Dendritic cell treated with granulocyte-macrophage colony-stimulating factor and Interleukin-4, amounts not matched to agents 40 ng/mL and 50 ng/mL, for 4 days (primary cell): ENCODE measurements around the gene PDE2A.

Source experiments
- H3K27ac Mint-ChIP-seq: one replicate; pipeline ENCODE4 v1.8.0; 2022; ENCODE audit warnings: mild to moderate bottlenecking, mixed read lengths
- H3K27me3 Mint-ChIP-seq: one replicate; pipeline ENCODE4 v1.8.0; 2022; ENCODE audit warnings: mild to moderate bottlenecking, mixed read lengths
- H3K36me3 Mint-ChIP-seq: one replicate; pipeline ENCODE4 v1.8.0; 2022; ENCODE audit warnings: low read depth, mixed read lengths
- H3K4me1 Mint-ChIP-seq: one replicate; pipeline ENCODE4 v1.8.0; 2022; ENCODE audit warnings: low read depth, mixed read lengths
- H3K4me3 Mint-ChIP-seq: one replicate; pipeline ENCODE4 v1.8.0; 2022; ENCODE audit warnings: mild to moderate bottlenecking, moderate library complexity, mixed read lengths
- H3K9me3 Mint-ChIP-seq: one replicate; pipeline ENCODE4 v1.8.0; 2022; ENCODE audit warnings: mixed read lengths
- intact Hi-C: fragments of 100-400 bp; cut with micrococcal nuclease; formaldehyde crosslinking; loops from one replicate; pipeline ENCODE4 v1.15.0; 2022

Gene PDE2A

DNA sequence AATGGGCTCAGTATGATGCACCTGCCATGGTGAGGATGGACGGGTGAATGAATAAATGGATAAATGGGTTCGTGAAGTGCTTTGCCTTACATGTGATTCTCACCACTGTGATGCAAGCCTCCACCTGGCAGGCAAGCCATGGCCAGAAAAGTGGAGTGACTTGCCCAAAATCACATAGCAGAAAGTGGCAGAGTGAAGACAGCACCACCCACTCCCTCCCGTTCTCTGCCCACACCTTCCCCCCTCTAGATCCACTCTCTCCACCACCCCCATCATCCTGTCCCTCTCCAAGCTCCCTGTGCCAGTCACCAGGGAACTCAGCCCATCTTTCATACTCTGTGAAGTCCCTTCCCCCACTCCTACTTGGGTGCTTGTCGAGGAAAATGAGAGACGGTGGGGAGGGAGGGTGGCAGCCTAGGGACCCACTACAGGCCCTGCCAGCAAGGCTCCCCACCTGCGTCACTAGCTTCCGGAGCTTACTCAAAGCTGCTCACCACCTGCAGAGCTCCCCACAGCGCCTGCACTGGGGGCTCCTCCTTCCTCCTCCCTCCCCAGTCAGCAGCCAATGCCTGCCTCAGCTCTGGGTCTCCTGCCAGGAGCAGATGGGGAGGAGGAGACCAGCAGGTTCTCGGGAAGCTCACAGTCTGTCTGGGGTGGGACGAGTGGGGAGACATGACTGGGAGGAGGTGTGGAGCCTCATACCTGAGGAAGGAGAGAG is 82.3 kb downstream of the PDE2A start:
- Mint-ChIP-seq H3K27me3 (peaks cover 93% of the 10 kb centered on the region), H3K27ac (no peak overlapping the region), H3K4me3 (no peak overlapping the region), H3K4me1 (peaks cover 51% of the 10 kb centered on the region), H3K9me3 (no peaks in the 10 kb centered on the region), H3K36me3 (no peaks in the 10 kb centered on the region)
- intact Hi-C loops = no loop called here

- no peaks in the 10 kb centered on the region for H3K9me3 Mint-ChIP-seq
- no peaks in the 10 kb centered on the region for H3K36me3 Mint-ChIP-seq
- H3K4me3 Mint-ChIP-seq = no peak overlapping the region
- H3K27me3 Mint-ChIP-seq = peaks cover 93% of the 10 kb centered on the region
- H3K4me1 Mint-ChIP-seq = peaks cover 50% of the 10 kb centered on the region
- H3K27ac Mint-ChIP-seq = no peak overlapping the region
- intact Hi-C loops = no loop called here
Measured at GRCh38 chr11:72591023-72591422, 83.2 kb downstream of the PDE2A start.

GRCh38 chr11:72589802-72590761 is 84.1 kb downstream of the PDE2A start:
- intact Hi-C loops = no loop called here
- H3K4me3 Mint-ChIP-seq = peak overlapping the region; percentile 72
- peaks cover 59% of the 10 kb centered on the region for H3K4me1 Mint-ChIP-seq
- H3K27ac Mint-ChIP-seq = peak overlapping the region; percentile 9
- no peaks in the 10 kb centered on the region for H3K36me3 Mint-ChIP-seq
- H3K27me3 Mint-ChIP-seq = peaks cover 89% of the 10 kb centered on the region
- H3K9me3 Mint-ChIP-seq = no peaks in the 10 kb centered on the region

DNA sequence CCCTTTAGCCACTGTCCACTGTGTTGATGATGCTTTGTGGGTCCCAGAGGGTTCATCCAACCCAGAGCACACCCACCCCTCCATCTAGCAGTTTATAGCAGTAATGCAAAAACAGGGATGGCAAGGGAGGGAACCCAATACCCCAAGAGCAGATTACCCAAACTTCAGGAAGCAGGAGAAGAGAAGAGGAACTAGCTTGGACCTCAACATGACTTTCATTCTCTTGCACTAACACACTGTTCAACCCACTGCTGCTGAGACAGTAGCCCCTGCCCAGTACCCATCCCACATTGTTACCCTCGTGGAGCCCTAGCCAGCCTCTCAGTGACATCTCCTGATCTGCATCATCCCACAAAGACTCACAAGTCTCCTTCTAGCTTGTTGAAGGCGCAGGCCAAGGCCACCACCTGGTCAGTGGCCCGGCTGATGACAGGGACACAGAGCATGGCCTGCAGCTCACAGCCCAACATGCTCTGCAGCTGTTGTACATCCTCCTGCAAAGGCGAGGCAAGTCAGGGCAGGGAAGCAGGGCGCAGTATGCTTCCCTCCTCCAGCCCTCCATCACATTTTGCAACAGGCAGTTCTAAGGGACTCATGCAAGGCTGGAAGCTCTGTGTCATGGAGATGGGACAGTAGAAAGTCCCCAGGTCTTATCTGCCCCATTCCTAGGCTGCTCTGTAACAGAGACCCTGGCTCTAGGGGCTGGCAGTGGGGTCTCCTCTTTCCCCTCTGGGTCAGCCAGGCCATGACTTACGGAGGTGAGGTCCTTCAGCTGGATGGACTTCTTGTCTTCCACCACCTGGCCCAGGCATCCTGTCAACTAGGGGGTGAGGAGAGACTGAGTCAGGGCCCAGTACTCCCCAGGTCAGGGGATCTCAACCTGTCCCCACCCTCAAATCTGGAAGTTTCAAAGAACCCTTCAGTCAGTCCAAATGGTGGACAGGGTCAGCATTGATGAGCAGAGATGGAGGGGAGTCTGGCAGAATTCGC is 85.5 kb downstream of the PDE2A start:
- intact Hi-C loops = no loop called here
- H3K27me3 Mint-ChIP-seq = peaks cover 77% of the 10 kb centered on the region
- no peak overlapping the region for H3K27ac Mint-ChIP-seq
- H3K9me3 Mint-ChIP-seq = no peaks in the 10 kb centered on the region
- no peak overlapping the region for H3K4me3 Mint-ChIP-seq
- H3K36me3 Mint-ChIP-seq = no peaks in the 10 kb centered on the region
- peaks cover 71% of the 10 kb centered on the region for H3K4me1 Mint-ChIP-seq

- H3K9me3 Mint-ChIP-seq = no peaks in the 10 kb centered on the region
- peaks cover 74% of the 10 kb centered on the region for H3K4me1 Mint-ChIP-seq
- H3K4me3 Mint-ChIP-seq = no peak overlapping the region
- H3K27me3 Mint-ChIP-seq = peaks cover 77% of the 10 kb centered on the region
- intact Hi-C loops = no loop called here
- no peak overlapping the region for H3K27ac Mint-ChIP-seq
- H3K36me3 Mint-ChIP-seq = no peaks in the 10 kb centered on the region
Measured at GRCh38 chr11:72587696-72588095, 86.5 kb downstream of the PDE2A start.

DNA sequence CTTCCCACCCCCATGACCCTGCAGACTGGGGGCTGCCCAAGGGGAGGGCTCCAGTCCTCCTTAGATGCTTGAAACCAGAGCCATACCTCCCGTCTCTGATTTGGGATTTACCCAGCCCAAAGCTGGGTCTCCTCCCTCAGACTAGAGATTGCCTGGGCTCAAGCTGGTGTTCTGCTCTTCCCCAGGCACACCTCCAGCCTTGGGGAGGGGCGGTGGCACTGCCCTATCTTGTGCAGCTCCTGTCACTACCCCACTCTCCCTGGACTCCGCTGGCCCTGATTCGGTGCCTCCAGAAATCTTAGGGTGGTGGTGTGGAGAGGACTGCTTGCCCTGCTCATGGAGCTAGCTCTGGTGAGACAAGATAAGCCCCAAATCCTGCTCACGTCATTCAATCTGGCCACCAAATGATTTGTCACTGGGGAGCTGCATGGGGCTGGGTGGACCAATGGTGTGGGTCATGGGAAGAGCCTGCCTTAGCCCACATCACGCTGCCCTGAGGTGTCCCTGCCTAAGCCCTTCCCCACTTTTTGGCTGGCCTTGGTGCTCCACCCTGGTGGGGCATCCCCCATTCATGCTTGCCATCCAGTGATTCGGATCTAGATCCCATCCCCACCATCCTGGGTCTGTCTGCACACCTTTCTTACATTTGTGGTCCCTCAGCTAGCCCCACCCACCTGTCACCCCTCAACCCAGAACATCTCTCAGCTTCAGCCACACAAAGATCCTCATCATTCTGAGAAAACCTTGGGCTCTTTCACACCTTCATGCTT is 87.7 kb downstream of the PDE2A start:
- Mint-ChIP-seq H3K27me3 (peaks cover 74% of the 10 kb centered on the region), H3K4me3 (no peak overlapping the region), H3K36me3 (no peaks in the 10 kb centered on the region), H3K27ac (no peak overlapping the region), H3K4me1 (peaks cover 67% of the 10 kb centered on the region), H3K9me3 (no peaks in the 10 kb centered on the region)
- intact Hi-C loops = no loop called here

DNA sequence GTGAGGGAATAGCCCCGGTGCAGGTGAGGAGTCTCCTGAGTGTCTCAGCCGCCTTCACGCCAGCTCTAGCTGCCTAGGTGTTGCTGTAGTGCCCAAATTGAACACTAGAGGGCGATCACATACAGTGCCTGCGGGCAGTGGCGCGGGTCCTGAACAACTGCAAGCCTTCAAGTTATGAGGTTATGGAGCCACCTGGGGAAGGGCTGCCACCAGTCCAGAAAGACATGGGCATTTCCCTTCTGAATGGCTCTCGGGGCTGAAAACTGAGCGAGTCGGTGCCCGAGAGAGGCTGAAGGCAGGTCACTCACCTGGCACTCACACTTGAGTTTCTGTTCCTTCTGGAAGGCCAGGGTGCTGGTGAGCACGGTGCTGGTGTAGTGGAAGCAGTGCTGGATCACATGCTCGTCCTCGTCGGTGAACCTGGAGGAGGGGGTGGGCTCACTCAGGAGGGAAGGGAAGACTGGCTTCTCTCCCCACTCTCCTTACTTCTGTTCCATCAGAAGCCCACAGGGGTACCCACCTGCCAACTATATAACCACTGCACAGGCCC is 88.4 kb downstream of the PDE2A start:
- H3K36me3 Mint-ChIP-seq = no peaks in the 10 kb centered on the region
- H3K27me3 Mint-ChIP-seq = peaks cover 73% of the 10 kb centered on the region
- H3K4me3 Mint-ChIP-seq = no peak overlapping the region
- H3K9me3 Mint-ChIP-seq = no peaks in the 10 kb centered on the region
- H3K4me1 Mint-ChIP-seq = peaks cover 63% of the 10 kb centered on the region
- intact Hi-C loops = loop anchor here (2.0 kb wide), 1 partner anchor 57 kb away; no protein-coding TSS in a partner anchor
- H3K27ac Mint-ChIP-seq = no peak overlapping the region

GRCh38 chr11:72584939-72585597 is 89.2 kb downstream of the PDE2A start:
- H3K4me3 Mint-ChIP-seq = no peak overlapping the region
- intact Hi-C loops = loop anchor here (2.0 kb wide), 1 partner anchor 58 kb away; no protein-coding TSS in a partner anchor
- H3K27me3 Mint-ChIP-seq = peaks cover 73% of the 10 kb centered on the region
- H3K36me3 Mint-ChIP-seq = no peaks in the 10 kb centered on the region
- no peaks in the 10 kb centered on the region for H3K9me3 Mint-ChIP-seq
- H3K27ac Mint-ChIP-seq = peak overlapping the region; percentile 73
- peaks cover 63% of the 10 kb centered on the region for H3K4me1 Mint-ChIP-seq

- intact Hi-C loops = loop anchor here (2.0 kb wide), 1 partner anchor 58 kb away; no protein-coding TSS in a partner anchor
- Mint-ChIP-seq H3K4me3 (peak overlapping the region; percentile 46), H3K27me3 (peaks cover 71% of the 10 kb centered on the region), H3K27ac (peak overlapping the region; percentile 73), H3K9me3 (no peaks in the 10 kb centered on the region), H3K36me3 (no peaks in the 10 kb centered on the region), H3K4me1 (peaks cover 63% of the 10 kb centered on the region)
Measured at GRCh38 chr11:72584293-72584938, 89.8 kb downstream of the PDE2A start.

GRCh38 chr11:72583616-72584292 is 90.5 kb downstream of the PDE2A start:
- Mint-ChIP-seq H3K27me3 (peaks cover 67% of the 10 kb centered on the region), H3K9me3 (no peaks in the 10 kb centered on the region), H3K4me1 (peaks cover 61% of the 10 kb centered on the region), H3K27ac (peak overlapping the region; percentile 37), H3K36me3 (no peaks in the 10 kb centered on the region), H3K4me3 (peak overlapping the region; percentile 21)
- intact Hi-C loops = loop anchor here (2.0 kb wide), 1 partner anchor 59 kb away; no protein-coding TSS in a partner anchor

- intact Hi-C loops = no loop called here
- Mint-ChIP-seq H3K4me1 (peaks cover 56% of the 10 kb centered on the region), H3K27ac (peak overlapping the region; percentile 37), H3K4me3 (no peak overlapping the region), H3K9me3 (no peaks in the 10 kb centered on the region), H3K36me3 (no peaks in the 10 kb centered on the region), H3K27me3 (peaks cover 70% of the 10 kb centered on the region)
Measured at GRCh38 chr11:72583177-72583553, 91.1 kb downstream of the PDE2A start.
